Common myeloid progenitor, CD34-positive (primary cell): ENCODE data around the gene PPIA.
A peak's percentile ranks its signal among the peaks of the same experiment; 100 is the strongest.
"Not testable (repeated sequence)": the region's sequence is repeated elsewhere in the genome, so short reads cannot be mapped to it uniquely, and the experiment has no call there.

ENCODE experiments used
- CTCF ChIA-PET: fragments of 350-600 bp; sonication (Branson Sonifier 250); formaldehyde crosslinking; loops from one replicate; lab custom pipeline; 2021; ENCODE audit warnings: antibody characterized with exemption; lab: Charles Lee
- POLR2A ChIA-PET: fragments of 350-600 bp; sonication (Branson Sonifier 250); formaldehyde crosslinking; loops from one replicate; lab custom pipeline; 2021; ENCODE audit warnings: antibody characterized with exemption; lab: Charles Lee
- DNase-seq, 3 donors: peaks; one replicate each; pipeline versions ENCODE4 v3.0.0 to v3.0.0-alpha.2; 2013
- H3K27ac ChIP-seq, 2 experiments: 1 replicate in 1 of 2; 2 replicates in 1 of 2; pipeline ENCODE4 v1.7.0; 2013; ENCODE audit warnings: inconsistent platforms in 2 of 2, low read length in 2 of 2, mild to moderate bottlenecking in 2 of 2, low read depth in 1 of 2, moderate library complexity in 1 of 2; ENCODE audit not compliant: severe bottlenecking in 2 of 2, insufficient read depth in 1 of 2, poor library complexity in 1 of 2
- H3K27me3 ChIP-seq, 5 experiments: replicated peaks in 2 of 5; 1 replicate in 3 of 5; 2 replicates in 2 of 5; pipeline versions ENCODE4 v1.6.1 to v1.7.0; 2013; ENCODE audit warnings: low read length in 4 of 5, mild to moderate bottlenecking in 2 of 5, moderate library complexity in 2 of 5, inconsistent platforms in 1 of 5; ENCODE audit not compliant: insufficient read depth in 5 of 5, control insufficient read depth in 4 of 5
- H3K36me3 ChIP-seq, 4 experiments: 1 replicate in 2 of 4; 2 replicates in 2 of 4; pipeline versions ENCODE4 v1.6.1 to v1.7.0; 2013; ENCODE audit warnings: low read length in 3 of 4, control low read depth in 1 of 4, mild to moderate bottlenecking in 1 of 4; ENCODE audit not compliant: control insufficient read depth in 4 of 4, insufficient read depth in 4 of 4
- H3K4me1 ChIP-seq, 4 experiments: 1 replicate in 3 of 4; 2 replicates in 1 of 4; pipeline versions ENCODE4 v1.6.1 to v1.7.1; 2013; ENCODE audit warnings: low read length in 3 of 4, mild to moderate bottlenecking in 3 of 4, control low read depth in 1 of 4, inconsistent platforms in 1 of 4, moderate library complexity in 1 of 4; ENCODE audit not compliant: control insufficient read depth in 4 of 4, insufficient read depth in 4 of 4; ENCODE audit errors: control extremely low read depth in 1 of 4
- H3K4me3 ChIP-seq, 7 experiments: 1 replicate in 4 of 7; 2 replicates in 3 of 7; pipeline versions ENCODE4 v1.5.1 to v1.7.0; 2013; ENCODE audit warnings: mild to moderate bottlenecking in 7 of 7, low read length in 6 of 7, moderate library complexity in 6 of 7, inconsistent platforms in 2 of 7, low read depth in 2 of 7, control low read depth in 1 of 7; ENCODE audit not compliant: insufficient read depth in 4 of 7, control insufficient read depth in 1 of 7; ENCODE audit errors: extremely low read depth in 1 of 7
- H3K9me3 ChIP-seq, 5 experiments: 1 replicate in 4 of 5; 2 replicates in 1 of 5; pipeline versions ENCODE4 v1.6.1 to v1.7.1; 2013; ENCODE audit warnings: low read length in 4 of 5, mild to moderate bottlenecking in 2 of 5, inconsistent platforms in 1 of 5, low read depth in 1 of 5, moderate library complexity in 1 of 5; ENCODE audit not compliant: control insufficient read depth in 4 of 5, insufficient read depth in 2 of 5; ENCODE audit errors: control extremely low read depth in 1 of 5
- WGBS: methylation state at CpG from one replicate; pipeline ENCODE4 v1.1.5; 2013; ENCODE audit not compliant: insufficient coverage; 5-methylcytosine and 5-hydroxymethylcytosine counted together

The PPIA gene

DNA sequence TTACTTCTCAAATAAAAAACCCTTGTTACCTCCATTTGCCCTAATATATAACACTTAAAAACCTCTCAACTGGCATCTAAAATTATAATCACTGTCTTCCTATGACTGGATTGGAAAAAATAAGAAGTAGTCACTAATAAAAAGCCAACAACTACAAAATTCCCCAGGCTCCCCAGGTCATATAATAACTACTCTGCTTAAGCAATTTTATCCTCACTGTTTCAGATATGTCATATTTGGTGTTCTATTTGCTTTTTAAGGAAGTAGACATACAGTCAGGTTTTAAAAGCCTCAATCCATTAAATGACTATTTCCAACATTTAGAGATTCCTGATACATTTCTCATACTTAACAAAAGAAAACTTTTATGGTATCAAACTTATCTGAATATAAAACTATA lies 49.0 kb downstream of the PPIA start:
- H3K4me1 ChIP-seq = peaks cover 7 to 40% (median 24%) of the 10 kb centered on the region in 4 experiments

DNA sequence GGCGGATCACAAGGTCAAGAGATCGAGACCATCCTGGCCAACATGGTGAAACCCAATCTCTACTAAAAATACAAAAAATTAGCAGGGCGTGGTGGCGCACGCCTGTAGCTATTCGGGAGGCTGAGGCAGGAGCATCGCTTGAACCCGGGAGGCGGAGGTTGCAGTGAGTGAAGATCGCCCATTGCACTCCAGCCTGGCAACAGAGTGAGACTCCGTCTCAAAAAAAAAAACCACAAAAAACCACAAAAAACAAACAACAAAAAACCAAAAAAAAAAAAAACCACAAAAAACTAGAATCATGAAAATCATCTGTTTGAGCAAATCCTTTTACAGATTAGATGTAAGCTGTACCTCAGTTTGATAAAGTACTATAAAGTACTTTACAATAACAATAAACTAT lies 49.9 kb downstream of the PPIA start:
- H3K27ac ChIP-seq = peak overlapping the region; percentile 93 to 97
- H3K9me3 ChIP-seq, H3K27me3 ChIP-seq: not testable (repeated sequence)
- H3K4me1 ChIP-seq = peaks cover 7 to 40% (median 25%) of the 10 kb centered on the region in 4 experiments
- DNase-seq = peak in 1 of 3 donors; percentile 36
- 60% methylated on average over 1 of the region's 11 CpGs for WGBS
- peak overlapping the region in 6 of 7 experiments; percentile 80 to 98 (median 87) for H3K4me3 ChIP-seq
- H3K36me3 ChIP-seq = peaks cover 3 to 13% (median 5%) of the 10 kb centered on the region in 4 experiments
- ChIA-PET CTCF (interaction anchor here (1.0 to 1.8 kb wide), 7 partner anchors 8 to 53 kb away, joined by 3 to 6 read pairs (median 3); no protein-coding TSS in a partner anchor), POLR2A (interaction anchor here (0.8 to 4.3 kb wide), 5 partner anchors 14 to 264 kb away, joined by 3 to 22 read pairs (median 4); partner anchors contain the start of genes PPIA, PURB and TMED4)

More for the DNA sequence above, 49.0 kb downstream of the PPIA start:
- peaks cover 11 to 22% (median 13%) of the 10 kb centered on the region in 4 experiments for H3K36me3 ChIP-seq
- H3K27ac ChIP-seq = peak overlapping the region; percentile 6 to 97
- peak in 2 of 3 donors; percentile 48 to 55 for DNase-seq
- H3K9me3 ChIP-seq = no peaks in the 10 kb centered on the region
- ChIA-PET CTCF (interaction anchor here (0.6 to 1.8 kb wide), 5 partner anchors 10 to 257 kb away, joined by 3 to 7 read pairs (median 4); no protein-coding TSS in a partner anchor), POLR2A (no interaction called here)
- peak overlapping the region in 6 of 7 experiments; percentile 16 to 98 (median 84) for H3K4me3 ChIP-seq
- H3K27me3 ChIP-seq = no peaks in the 10 kb centered on the region

DNA sequence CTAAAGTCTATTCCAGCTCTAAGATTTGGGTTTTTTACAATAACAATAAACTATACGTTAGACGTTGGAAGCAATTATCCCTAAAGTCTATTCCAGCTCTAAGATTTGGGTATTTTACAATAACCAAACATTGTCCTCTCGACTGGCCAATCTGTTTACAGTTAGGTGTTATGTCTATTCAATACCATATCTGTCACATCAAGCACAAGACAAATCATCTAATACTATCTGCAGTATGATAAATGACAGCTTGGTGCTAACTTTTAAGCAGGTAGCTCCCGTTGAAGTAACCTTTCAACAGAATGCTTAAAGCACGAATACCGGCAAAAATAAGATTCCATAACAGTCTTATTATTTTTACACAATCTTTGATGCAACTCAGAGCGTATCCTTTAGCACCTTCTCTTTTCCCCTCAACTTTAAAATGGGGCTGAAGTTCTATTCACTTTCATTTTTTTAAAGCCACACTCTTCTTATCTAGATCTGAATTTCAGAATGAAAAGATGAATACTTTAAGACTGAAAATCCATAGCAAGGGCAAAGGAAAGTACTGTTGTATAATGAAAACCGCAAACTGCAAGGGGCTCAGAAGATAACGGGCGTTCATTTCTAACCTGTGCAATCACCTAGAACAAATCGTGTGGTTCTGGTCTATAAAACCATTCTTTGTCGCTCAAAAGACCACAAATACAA lies 50.5 kb downstream of the PPIA start:
- Histone ChIP-seq H3K27me3 (no peaks in the 10 kb centered on the region), H3K27ac (peak overlapping the region; percentile 93 to 97), H3K4me1 (peaks cover 7 to 40% (median 25%) of the 10 kb centered on the region in 4 experiments), H3K36me3 (peaks cover 3 to 8% (median 4%) of the 10 kb centered on the region in 4 experiments), H3K9me3 (no peaks in the 10 kb centered on the region), H3K4me3 (peak overlapping the region; percentile 72 to 98 (median 87))
- 0% methylated on average over 7 of the region's 12 CpGs for WGBS
- ChIA-PET POLR2A (interaction anchor here (0.8 to 4.3 kb wide), 6 partner anchors 14 to 265 kb away, joined by 3 to 22 read pairs (median 4); partner anchors contain the start of genes OGDH, PPIA, PURB and TMED4), CTCF (interaction anchor here (1.0 to 1.8 kb wide), 8 partner anchors 8 to 54 kb away, joined by 3 to 6 read pairs (median 4); no protein-coding TSS in a partner anchor)
- DNase-seq = no peak

DNA sequence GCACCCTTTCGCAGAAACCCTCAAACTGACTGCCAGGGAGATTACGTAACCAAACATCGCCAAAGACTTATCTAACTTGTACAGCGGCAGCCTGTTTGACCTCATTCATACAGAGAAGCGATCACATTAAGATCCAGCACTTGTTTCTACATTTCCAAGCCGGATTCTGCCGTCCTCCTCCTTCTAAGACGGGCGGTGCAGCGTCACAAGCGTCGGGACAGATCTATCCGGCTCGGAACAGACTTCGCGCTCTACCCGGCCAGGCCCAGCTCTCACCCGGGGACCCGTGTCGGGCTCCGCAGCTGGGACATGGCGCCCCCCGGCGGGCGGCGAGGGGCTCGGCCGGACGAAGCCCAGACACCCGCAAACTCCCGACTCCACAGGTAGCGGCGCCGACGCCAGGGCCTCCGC lies 51.0 kb downstream of the PPIA start:
- Histone ChIP-seq H3K4me3 (peak overlapping the region; percentile 72 to 98 (median 87)), H3K27me3 (no peaks in the 10 kb centered on the region), H3K27ac (peak overlapping the region; percentile 93 to 97), H3K9me3 (no peaks in the 10 kb centered on the region), H3K4me1 (peaks cover 7 to 40% (median 25%) of the 10 kb centered on the region in 4 experiments), H3K36me3 (peaks cover 2 to 4% (median 3%) of the 10 kb centered on the region in 4 experiments)
- 1% methylated on average over 30 of the region's 36 CpGs for WGBS
- ChIA-PET CTCF (interaction anchor here (1.0 to 2.2 kb wide), 6 partner anchors 9 to 55 kb away, joined by 3 to 11 read pairs (median 4); partner anchors contain the start of gene PURB), POLR2A (interaction anchor here (1.3 to 4.3 kb wide), 5 partner anchors 38 to 265 kb away, joined by 3 to 22 read pairs (median 7); partner anchors contain the start of genes OGDH, PPIA, PURB and TMED4)
- peak; percentile 90 to 96 (median 94) for DNase-seq

DNA sequence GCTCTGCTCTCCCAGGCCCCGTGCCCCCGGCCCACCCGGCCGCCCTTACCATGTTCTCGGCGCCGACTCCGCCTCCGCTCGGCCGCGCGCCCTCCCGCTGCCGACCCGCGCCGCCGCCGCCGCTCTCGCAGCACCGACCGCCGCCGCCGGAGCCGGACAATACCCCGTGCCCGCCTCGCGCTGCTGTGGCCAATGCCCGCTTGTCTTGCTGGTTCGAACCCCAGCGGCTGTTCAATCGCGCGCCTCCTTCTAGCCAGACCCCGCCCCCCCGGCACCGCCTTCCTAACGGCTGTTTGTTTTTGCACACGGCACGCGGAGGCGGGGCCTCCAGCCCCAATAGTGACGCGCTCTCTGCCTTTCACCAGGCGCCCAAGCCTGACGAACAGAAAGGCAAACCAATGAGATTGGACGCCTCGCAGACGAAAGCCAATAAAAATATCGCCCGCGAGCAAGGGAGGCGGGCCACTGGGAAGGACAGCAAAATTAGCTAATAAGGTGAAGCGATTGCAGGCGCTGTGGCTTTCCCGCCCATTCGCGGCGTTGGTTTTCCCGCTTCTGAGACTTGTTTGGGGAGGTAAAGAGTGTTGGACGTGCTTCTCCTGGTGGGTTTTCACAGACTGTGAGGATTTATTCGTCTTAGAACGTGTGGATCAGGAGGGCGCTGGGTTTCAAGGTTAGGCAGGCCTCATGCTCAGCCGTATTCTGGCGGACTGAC lies 51.6 kb downstream of the PPIA start, which contains the start of gene H2AZ2:
Gene H2AZ2 (minus strand): TSS at position 168 of the 715 bp plus-strand sequence. CDS start 116 bp downstream, at position 52.
- whole genome bisulfite sequencing = 0% methylated on average over 65 of the region's 70 CpGs
- Histone ChIP-seq H3K9me3 (no peaks in the 10 kb centered on the region), H3K36me3 (peaks cover 0 to 3% (median 0%) of the 10 kb centered on the region in 4 experiments), H3K4me3 (peak within 1 kb of the TSS; percentile 72 to 98 (median 87)), H3K27ac (peak within 1 kb of the TSS; percentile 93 to 97), H3K4me1 (peaks cover 7 to 38% (median 25%) of the 10 kb centered on the region in 4 experiments), H3K27me3 (no peaks in the 10 kb centered on the region)
- CTCF ChIA-PET = interaction anchor here (0.7 to 2.2 kb wide), 8 partner anchors 9 to 265 kb away, joined by 3 to 11 read pairs (median 4); partner anchors contain the start of gene PURB
- POLR2A ChIA-PET = interaction anchor here (0.6 to 4.3 kb wide), 6 partner anchors 37 to 266 kb away, joined by 3 to 22 read pairs (median 6); partner anchors contain the start of genes OGDH, PPIA, PURB and TMED4
- peak; percentile 100 for DNase-seq

DNA sequence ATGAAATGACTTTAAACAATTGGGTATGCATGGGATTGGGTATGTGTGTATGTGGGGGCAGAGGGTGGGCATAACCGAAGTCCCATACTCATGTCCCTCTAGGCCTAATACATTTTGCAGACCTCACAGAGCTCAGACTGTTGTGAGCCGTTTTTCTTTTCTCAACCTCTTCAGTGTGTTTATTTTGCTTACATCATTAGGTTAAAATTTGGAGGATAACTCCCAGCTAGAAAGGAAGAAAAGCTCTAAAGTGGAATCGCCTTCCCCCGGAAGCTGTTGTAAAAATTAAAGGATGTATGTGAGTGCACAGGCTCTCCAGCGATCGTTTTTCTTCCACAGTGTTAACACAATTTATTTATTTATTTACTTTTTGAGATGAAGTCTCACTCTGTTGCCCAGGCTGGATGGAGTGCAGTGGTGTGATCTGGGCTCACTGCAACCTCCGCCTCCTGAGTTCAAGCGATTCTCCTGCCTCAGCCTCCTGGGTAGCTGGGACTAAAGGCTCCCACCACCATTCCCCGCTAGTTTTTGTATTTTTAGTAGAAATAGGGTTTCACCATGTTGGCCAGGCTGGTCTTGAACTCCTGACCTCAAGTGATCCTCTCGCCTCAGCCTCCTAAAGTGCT lies 52.9 kb downstream of the PPIA start:
- peaks cover 7 to 36% (median 22%) of the 10 kb centered on the region in 4 experiments for H3K4me1 ChIP-seq
- peaks cover 0 to 3% (median 0%) of the 10 kb centered on the region in 4 experiments for H3K36me3 ChIP-seq
- no peaks in the 10 kb centered on the region for H3K27me3 ChIP-seq
- POLR2A ChIA-PET = interaction anchor here (2.2 to 4.3 kb wide), 2 partner anchors 36 to 178 kb away, joined by 7 to 22 read pairs; partner anchors contain the start of gene PURB
- CTCF ChIA-PET = interaction anchor here (0.9 to 2.9 kb wide), 8 partner anchors 8 to 287 kb away, joined by 3 to 11 read pairs (median 6); no protein-coding TSS in a partner anchor
- peak overlapping the region in 1 of 2 experiments; percentile 97 for H3K27ac ChIP-seq
- DNase-seq = no peak
- WGBS = 70% methylated on average over 3 of the region's 10 CpGs
- peak overlapping the region in 4 of 7 experiments; percentile 66 to 92 (median 87) for H3K4me3 ChIP-seq
- no peaks in the 10 kb centered on the region for H3K9me3 ChIP-seq
